GM12878 (cell line): ENCODE measurements around the gene WDR18.

ENCODE experiments used
- CEBPB ChIP-seq, 2 experiments: fragments of 150-350 bp in 1 of 2; IDR thresholded peaks; 2 replicates each; pipeline ENCODE4 v1.6.1; 2012 to 2014; ENCODE audit warnings: low read depth in 2 of 2, low read length in 2 of 2, borderline replicate concordance in 1 of 2, inconsistent platforms in 1 of 2
- POLR2A ChIP-seq: IDR thresholded peaks from 2 replicates; pipeline ENCODE4 v1.6.1; 2011; ENCODE audit warnings: low read depth, mild to moderate bottlenecking, low read length
- TF ChIP-seq, protein P1 (sequence below): IDR thresholded peaks from 2 replicates; pipeline ENCODE4 v1.6.1; 2012; ENCODE audit warnings: low read depth, low read length, improper control_type of control experiment
- TF ChIP-seq, protein P2 (sequence below): IDR thresholded peaks from 2 replicates; pipeline ENCODE4 v1.6.1; 2012; ENCODE audit warnings: mild to moderate bottlenecking, low read depth, low read length

DNA sequence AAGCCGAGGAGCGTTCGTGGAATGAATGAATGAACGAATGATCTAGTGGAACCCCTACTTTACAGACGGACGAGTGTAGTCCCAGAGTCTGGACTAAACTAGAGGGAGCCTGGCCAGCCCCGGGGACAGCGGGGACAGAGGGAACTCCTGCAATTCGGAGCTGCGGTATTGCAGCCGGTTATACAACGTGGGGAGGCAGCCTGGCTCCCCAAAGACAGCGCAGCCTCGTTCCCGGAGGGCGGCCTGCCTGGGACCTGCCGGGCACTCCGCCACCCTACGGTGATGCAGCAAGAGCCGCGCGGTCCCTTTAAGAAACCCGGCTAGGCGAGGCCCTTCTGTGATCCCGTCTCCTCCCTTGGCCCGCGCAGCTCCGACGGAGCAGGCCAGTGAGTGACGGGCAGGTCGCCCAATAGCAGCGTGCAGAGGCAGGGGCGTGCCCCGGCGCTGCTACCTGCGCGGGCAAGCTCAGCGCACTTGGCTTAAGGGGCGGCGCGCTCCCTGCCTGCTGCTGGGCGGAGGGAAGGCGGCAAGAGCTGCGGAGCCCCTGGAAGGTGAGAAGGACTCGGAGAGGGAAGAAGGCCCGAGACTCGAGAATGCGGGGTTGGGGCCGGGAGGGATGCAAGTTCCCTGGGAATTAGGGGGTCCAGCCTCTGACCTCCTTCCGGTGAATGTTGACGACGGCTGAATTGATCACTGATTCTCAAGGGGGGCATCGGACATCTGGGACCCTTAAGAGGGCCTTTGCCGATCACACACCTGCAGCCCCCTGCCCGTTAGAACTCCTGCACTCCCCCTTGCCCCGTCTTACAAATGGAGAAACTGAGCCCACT lies 55.7 kb downstream of the WDR18 start, which contains the start of gene ABCA7:
- TF ChIP-seq CEBPB (IDR thresholded peaks at IDR 0.05; ENCODE audit: borderline replicate concordance in 1 of 2, low read depth in 2 of 2, low read length in 2 of 2) (no peak), POLR2A (peak; percentile 94)
- TF ChIP-seq, protein P1, sequence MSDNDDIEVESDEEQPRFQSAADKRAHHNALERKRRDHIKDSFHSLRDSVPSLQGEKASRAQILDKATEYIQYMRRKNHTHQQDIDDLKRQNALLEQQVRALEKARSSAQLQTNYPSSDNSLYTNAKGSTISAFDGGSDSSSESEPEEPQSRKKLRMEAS, result no peak; the same call in 1 of the 2 replicates
- TF ChIP-seq, protein P2, sequence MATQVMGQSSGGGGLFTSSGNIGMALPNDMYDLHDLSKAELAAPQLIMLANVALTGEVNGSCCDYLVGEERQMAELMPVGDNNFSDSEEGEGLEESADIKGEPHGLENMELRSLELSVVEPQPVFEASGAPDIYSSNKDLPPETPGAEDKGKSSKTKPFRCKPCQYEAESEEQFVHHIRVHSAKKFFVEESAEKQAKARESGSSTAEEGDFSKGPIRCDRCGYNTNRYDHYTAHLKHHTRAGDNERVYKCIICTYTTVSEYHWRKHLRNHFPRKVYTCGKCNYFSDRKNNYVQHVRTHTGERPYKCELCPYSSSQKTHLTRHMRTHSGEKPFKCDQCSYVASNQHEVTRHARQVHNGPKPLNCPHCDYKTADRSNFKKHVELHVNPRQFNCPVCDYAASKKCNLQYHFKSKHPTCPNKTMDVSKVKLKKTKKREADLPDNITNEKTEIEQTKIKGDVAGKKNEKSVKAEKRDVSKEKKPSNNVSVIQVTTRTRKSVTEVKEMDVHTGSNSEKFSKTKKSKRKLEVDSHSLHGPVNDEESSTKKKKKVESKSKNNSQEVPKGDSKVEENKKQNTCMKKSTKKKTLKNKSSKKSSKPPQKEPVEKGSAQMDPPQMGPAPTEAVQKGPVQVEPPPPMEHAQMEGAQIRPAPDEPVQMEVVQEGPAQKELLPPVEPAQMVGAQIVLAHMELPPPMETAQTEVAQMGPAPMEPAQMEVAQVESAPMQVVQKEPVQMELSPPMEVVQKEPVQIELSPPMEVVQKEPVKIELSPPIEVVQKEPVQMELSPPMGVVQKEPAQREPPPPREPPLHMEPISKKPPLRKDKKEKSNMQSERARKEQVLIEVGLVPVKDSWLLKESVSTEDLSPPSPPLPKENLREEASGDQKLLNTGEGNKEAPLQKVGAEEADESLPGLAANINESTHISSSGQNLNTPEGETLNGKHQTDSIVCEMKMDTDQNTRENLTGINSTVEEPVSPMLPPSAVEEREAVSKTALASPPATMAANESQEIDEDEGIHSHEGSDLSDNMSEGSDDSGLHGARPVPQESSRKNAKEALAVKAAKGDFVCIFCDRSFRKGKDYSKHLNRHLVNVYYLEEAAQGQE, result no peak
